GM12892 (cell line): ENCODE results near the gene ZSWIM6.

Experiments used
- POLR2A ChIP-seq: IDR thresholded peaks from 2 replicates; pipeline ENCODE4 v1.6.1; 2011; ENCODE audit warnings: low read depth, low read length, control low read depth
- POLR2AphosphoS5 ChIP-seq: IDR thresholded peaks from 2 replicates; pipeline ENCODE4 v1.6.1; 2011; ENCODE audit warnings: low read depth, low read length, control low read depth
- TAF1 ChIP-seq: IDR thresholded peaks from 2 replicates; pipeline ENCODE4 v1.6.1; 2011; ENCODE audit warnings: low read depth, mild to moderate bottlenecking, control low read depth, low read length, borderline replicate concordance

- no peak for TF ChIP-seq POLR2AphosphoS5
- no peak for TF ChIP-seq POLR2A
- TF ChIP-seq TAF1 = no peak
Measured at GRCh38 chr5:61538722-61539501, 206.9 kb downstream of the ZSWIM6 start.
